ENCODE data around the gene NELL1. TPM values are rescaled to one million over a fixed set of nuclear protein-coding genes. Genes with fewer than 3 reads are reported as not detected.

NELL1 gene
- polyA plus RNA-seq, 1 of the 3 experiments (the other 2 are of a cell fraction), result not detected

DNA sequence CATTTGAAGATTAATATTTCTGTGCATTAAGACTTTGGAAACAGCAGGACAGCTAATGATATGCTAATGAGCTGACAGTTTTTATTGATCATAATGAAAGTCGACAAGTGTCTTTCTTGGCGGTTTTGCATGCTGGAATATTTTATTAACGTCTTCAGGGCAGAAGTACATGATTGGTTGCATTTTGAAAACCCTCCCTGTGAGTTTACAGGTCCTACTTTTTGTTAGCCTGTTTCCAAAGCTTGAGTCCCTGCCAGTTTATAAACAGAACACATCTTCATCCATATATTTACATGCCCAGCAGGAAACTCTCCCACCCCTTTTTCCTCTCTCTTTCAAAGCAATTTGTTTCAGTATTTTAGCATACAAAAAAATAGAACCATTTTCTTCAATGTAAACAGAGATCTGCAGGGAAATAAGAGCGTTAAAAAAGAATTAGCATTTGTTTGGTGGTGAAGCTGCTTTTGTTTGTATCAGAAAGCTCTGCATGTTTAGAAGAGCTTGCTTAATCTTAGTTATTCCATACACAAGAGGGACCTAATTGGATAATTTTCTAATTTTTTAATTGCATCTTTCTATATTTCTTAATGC is 243.6 kb downstream of the NELL1 start:
- Histone ChIP-seq H3K27me3 (ENCODE audit: insufficient read depth) (no peaks in the 10 kb centered on the region), H3K36me3 (replicated peaks in 1 of 2; ENCODE audit: control insufficient read depth in 1 of 2, insufficient read depth in 2 of 2, low read length in 1 of 2) (no peaks in the 10 kb centered on the region), H3K4me2 (no peak overlapping the region), H3K79me2 (ENCODE audit: insufficient read depth) (no peaks in the 10 kb centered on the region), H4K20me1 (ENCODE audit: insufficient read depth) (no peaks in the 10 kb centered on the region), H3K9me2 (no peaks in the 10 kb centered on the region), H3K9me3 (no peaks in the 10 kb centered on the region), H3K4me1 (ENCODE audit: control insufficient read depth in 1 of 2, insufficient read depth in 2 of 2, low read depth in 1 of 2, low read length in 1 of 2) (peaks cover 0 to 8% of the 10 kb centered on the region in 2 experiments; a peak in 2 of 4 replicates), H3K9ac (no peak overlapping the region), H3F3A (replicated peaks; ENCODE audit: insufficient read depth) (no peaks in the 10 kb centered on the region), H3K27ac (ENCODE audit: low read depth in 2 of 2, low read length in 1 of 2) (no peak overlapping the region; a peak in 1 of 4 replicates), H3K4me3 (ENCODE audit: low read depth in 2 of 2, low read length in 1 of 2) (no peak overlapping the region), H2AFZ (ENCODE audit: low read depth) (no peak overlapping the region)
- ChIA-PET CTCF (interaction anchor here (1.1 to 1.9 kb wide), 2 partner anchors 9 to 241 kb away, joined by 3 to 10 read pairs; no protein-coding TSS in a partner anchor), POLR2A (no interaction called here)
- TF ChIP-seq MEF2A (IDR thresholded peaks at IDR 0.05; ENCODE audit: borderline replicate concordance, low read depth) (no peak), YY1 (IDR thresholded peaks at IDR 0.05; ENCODE audit: low read depth) (no peak)
- WGBS (ENCODE audit: low lambda C conversion rate), result 21% methylated on average over 4 of the region's 4 CpGs
- DNase-seq, result no peak

DNA sequence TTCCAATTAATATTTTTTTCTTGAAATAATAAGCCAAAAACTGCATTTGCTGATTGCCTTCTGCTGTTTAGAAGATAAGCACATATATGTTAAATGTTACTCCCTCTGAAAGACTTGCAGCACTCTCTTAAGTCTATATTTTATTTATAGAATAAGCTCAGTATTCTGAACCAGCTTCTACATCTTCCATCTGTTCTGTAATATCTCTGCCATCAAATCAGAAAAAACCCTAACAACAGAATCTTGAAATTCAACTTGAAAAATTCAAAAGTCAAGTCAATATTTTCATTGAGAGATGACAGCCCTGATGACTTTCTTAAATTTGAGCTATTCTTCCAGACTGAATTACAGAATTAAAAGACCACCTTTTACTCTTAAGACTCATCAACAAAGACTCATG is 247.9 kb downstream of the NELL1 start:
- H3K9me3 ChIP-seq, result no peaks in the 10 kb centered on the region
- H3K27me3 ChIP-seq (ENCODE audit: insufficient read depth), result no peaks in the 10 kb centered on the region
- no peaks in the 10 kb centered on the region for H4K20me1 ChIP-seq (ENCODE audit: insufficient read depth)
- CTCF ChIA-PET, result no interaction called here
- H3F3A ChIP-seq (replicated peaks; ENCODE audit: insufficient read depth), result no peaks in the 10 kb centered on the region
- no peaks in the 10 kb centered on the region for H3K79me2 ChIP-seq (ENCODE audit: insufficient read depth)
- H3K4me1 ChIP-seq (ENCODE audit: control insufficient read depth in 1 of 2, insufficient read depth in 2 of 2, low read depth in 1 of 2, low read length in 1 of 2), result peaks cover 0 to 4% of the 10 kb centered on the region in 2 experiments; a peak in 2 of 4 replicates
- H2AFZ ChIP-seq (ENCODE audit: low read depth), result no peak overlapping the region
- no peaks in the 10 kb centered on the region for H3K36me3 ChIP-seq (replicated peaks in 1 of 2; ENCODE audit: control insufficient read depth in 1 of 2, insufficient read depth in 2 of 2, low read length in 1 of 2)
- no peak overlapping the region for H3K4me3 ChIP-seq (ENCODE audit: low read depth in 2 of 2, low read length in 1 of 2)
- no peak overlapping the region for H3K9ac ChIP-seq
- TF ChIP-seq FOXM1 (IDR thresholded peaks at IDR 0.05; ENCODE audit: low read depth), result no peak
- TF ChIP-seq, protein P1, sequence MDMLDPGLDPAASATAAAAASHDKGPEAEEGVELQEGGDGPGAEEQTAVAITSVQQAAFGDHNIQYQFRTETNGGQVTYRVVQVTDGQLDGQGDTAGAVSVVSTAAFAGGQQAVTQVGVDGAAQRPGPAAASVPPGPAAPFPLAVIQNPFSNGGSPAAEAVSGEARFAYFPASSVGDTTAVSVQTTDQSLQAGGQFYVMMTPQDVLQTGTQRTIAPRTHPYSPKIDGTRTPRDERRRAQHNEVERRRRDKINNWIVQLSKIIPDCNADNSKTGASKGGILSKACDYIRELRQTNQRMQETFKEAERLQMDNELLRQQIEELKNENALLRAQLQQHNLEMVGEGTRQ (IDR thresholded peaks at IDR 0.05; ENCODE audit: borderline replicate concordance, low read depth, low read length), result no peak
- no peak for TF ChIP-seq GABPA (IDR thresholded peaks at IDR 0.05; ENCODE audit: low read depth)
- TF ChIP-seq, protein P2, sequence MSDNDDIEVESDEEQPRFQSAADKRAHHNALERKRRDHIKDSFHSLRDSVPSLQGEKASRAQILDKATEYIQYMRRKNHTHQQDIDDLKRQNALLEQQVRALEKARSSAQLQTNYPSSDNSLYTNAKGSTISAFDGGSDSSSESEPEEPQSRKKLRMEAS (IDR thresholded peaks at IDR 0.05; ENCODE audit: low read depth), result no peak
- TF ChIP-seq NFIC (IDR thresholded peaks at IDR 0.05; ENCODE audit: borderline replicate concordance), result no peak
- TF ChIP-seq, protein P3, sequence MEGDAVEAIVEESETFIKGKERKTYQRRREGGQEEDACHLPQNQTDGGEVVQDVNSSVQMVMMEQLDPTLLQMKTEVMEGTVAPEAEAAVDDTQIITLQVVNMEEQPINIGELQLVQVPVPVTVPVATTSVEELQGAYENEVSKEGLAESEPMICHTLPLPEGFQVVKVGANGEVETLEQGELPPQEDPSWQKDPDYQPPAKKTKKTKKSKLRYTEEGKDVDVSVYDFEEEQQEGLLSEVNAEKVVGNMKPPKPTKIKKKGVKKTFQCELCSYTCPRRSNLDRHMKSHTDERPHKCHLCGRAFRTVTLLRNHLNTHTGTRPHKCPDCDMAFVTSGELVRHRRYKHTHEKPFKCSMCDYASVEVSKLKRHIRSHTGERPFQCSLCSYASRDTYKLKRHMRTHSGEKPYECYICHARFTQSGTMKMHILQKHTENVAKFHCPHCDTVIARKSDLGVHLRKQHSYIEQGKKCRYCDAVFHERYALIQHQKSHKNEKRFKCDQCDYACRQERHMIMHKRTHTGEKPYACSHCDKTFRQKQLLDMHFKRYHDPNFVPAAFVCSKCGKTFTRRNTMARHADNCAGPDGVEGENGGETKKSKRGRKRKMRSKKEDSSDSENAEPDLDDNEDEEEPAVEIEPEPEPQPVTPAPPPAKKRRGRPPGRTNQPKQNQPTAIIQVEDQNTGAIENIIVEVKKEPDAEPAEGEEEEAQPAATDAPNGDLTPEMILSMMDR (IDR thresholded peaks at IDR 0.05), result no peak
- TF ChIP-seq RFX5 (IDR thresholded peaks at IDR 0.05; ENCODE audit: low read length), result no peak
- TF ChIP-seq JUND (IDR thresholded peaks at IDR 0.05), result no peak
- TF ChIP-seq NRF1 (IDR thresholded peaks at IDR 0.05; ENCODE audit: low read depth, low read length), result no peak
- TF ChIP-seq RXRA (IDR thresholded peaks at IDR 0.05; ENCODE audit: borderline replicate concordance, low read depth), result no peak
- no peak for TF ChIP-seq TCF12 (IDR thresholded peaks at IDR 0.05)
- no peak for TF ChIP-seq FOXJ3 (CRISPR knock-in tag; IDR thresholded peaks at IDR 0.05)
- TF ChIP-seq, protein P4, sequence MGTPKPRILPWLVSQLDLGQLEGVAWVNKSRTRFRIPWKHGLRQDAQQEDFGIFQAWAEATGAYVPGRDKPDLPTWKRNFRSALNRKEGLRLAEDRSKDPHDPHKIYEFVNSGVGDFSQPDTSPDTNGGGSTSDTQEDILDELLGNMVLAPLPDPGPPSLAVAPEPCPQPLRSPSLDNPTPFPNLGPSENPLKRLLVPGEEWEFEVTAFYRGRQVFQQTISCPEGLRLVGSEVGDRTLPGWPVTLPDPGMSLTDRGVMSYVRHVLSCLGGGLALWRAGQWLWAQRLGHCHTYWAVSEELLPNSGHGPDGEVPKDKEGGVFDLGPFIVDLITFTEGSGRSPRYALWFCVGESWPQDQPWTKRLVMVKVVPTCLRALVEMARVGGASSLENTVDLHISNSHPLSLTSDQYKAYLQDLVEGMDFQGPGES (IDR thresholded peaks at IDR 0.05; ENCODE audit: low read depth, low read length), result no peak
- no peak for TF ChIP-seq TEAD4 (IDR thresholded peaks at IDR 0.05; ENCODE audit: borderline replicate concordance, insufficient read depth)
- no peak overlapping the region for H3K27ac ChIP-seq (ENCODE audit: low read depth in 2 of 2, low read length in 1 of 2)
- H3K9me2 ChIP-seq, result no peaks in the 10 kb centered on the region
- POLR2A ChIA-PET, result no interaction called here
- no peak for DNase-seq
- no peak overlapping the region for H3K4me2 ChIP-seq
